IPS-15b (cell line): ENCODE measurements around the gene PRSS53.
A peak's percentile ranks its signal among the peaks of the same experiment; 100 is the strongest.

Experiments
- H3K27me3 ChIP-seq: one replicate; pipeline ENCODE4 v1.6.1; 2013; ENCODE audit warnings: low read length; ENCODE audit not compliant: control insufficient read depth, insufficient read depth
- H3K36me3 ChIP-seq: one replicate; pipeline ENCODE4 v1.6.1; 2013; ENCODE audit warnings: low read length; ENCODE audit not compliant: control insufficient read depth, insufficient read depth
- H3K4me1 ChIP-seq: one replicate; pipeline ENCODE4 v1.6.1; 2013; ENCODE audit warnings: mild to moderate bottlenecking, low read length; ENCODE audit not compliant: control insufficient read depth, insufficient read depth
- H3K4me3 ChIP-seq: one replicate; pipeline ENCODE4 v1.5.1; 2013; ENCODE audit warnings: low read depth, low read length
- H3K9ac ChIP-seq: one replicate; pipeline ENCODE4 v1.6.1; 2013; ENCODE audit warnings: low read depth, mild to moderate bottlenecking, low read length
- H3K9me3 ChIP-seq: one replicate; pipeline ENCODE4 v1.6.1; 2013; ENCODE audit warnings: mild to moderate bottlenecking, low read length; ENCODE audit not compliant: control insufficient read depth, insufficient read depth

The PRSS53 gene

DNA sequence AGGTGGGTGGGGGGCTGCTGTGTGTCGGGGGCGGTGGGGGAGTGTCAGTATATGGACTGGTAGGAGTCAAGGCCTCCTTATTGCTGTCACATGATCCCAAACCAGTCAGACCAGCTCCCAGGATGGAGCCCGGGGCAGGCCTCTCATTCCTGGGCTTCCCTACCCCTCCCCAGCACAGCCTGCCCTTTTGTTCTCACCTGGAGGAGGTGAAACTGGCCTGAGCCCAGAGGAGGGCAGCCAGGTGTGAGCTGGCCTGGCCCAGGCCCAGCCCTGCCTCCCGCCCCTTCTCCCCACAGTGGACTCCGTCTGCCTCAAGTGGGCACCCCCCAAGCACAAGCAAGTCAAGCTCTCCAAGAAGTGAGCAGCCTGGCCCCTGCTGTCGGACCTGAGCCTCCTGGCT, 42.2 kb upstream of the PRSS53 start:
- no peaks in the 10 kb centered on the region for H3K27me3 ChIP-seq
- H3K4me3 ChIP-seq, result no peak overlapping the region
- H3K9me3 ChIP-seq, result no peaks in the 10 kb centered on the region
- H3K4me1 ChIP-seq, result peaks cover 5% of the 10 kb centered on the region
- H3K36me3 ChIP-seq, result peaks cover 53% of the 10 kb centered on the region
- no peak overlapping the region for H3K9ac ChIP-seq

DNA sequence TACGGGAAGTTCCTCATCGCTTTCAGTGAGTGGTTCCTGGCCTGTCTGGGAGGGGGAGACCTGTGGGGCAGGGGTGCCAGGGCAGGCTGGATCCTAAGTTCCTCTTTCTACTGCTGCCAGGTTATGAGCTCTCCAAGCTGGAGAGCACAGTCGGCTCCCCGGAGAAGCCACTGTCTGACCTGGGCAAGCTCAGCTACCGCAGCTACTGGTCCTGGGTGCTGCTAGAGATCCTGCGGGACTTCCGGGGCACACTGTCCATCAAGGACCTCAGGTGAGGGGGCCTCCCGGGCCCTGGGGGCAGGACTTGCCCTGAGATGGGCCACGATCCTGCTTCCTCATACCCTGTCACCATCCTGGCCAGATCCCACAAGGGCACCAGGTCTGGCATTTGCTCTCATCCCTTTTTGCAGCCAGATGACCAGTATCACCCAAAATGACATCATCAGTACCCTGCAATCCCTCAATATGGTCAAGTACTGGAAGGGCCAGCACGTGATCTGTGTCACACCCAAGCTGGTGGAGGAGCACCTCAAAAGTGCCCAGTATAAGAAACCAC, 41.7 kb upstream of the PRSS53 start:
- Histone ChIP-seq H3K9ac (no peak overlapping the region), H3K36me3 (peaks cover 53% of the 10 kb centered on the region), H3K4me1 (peaks cover 2% of the 10 kb centered on the region), H3K27me3 (no peaks in the 10 kb centered on the region), H3K9me3 (no peaks in the 10 kb centered on the region), H3K4me3 (no peak overlapping the region)

DNA sequence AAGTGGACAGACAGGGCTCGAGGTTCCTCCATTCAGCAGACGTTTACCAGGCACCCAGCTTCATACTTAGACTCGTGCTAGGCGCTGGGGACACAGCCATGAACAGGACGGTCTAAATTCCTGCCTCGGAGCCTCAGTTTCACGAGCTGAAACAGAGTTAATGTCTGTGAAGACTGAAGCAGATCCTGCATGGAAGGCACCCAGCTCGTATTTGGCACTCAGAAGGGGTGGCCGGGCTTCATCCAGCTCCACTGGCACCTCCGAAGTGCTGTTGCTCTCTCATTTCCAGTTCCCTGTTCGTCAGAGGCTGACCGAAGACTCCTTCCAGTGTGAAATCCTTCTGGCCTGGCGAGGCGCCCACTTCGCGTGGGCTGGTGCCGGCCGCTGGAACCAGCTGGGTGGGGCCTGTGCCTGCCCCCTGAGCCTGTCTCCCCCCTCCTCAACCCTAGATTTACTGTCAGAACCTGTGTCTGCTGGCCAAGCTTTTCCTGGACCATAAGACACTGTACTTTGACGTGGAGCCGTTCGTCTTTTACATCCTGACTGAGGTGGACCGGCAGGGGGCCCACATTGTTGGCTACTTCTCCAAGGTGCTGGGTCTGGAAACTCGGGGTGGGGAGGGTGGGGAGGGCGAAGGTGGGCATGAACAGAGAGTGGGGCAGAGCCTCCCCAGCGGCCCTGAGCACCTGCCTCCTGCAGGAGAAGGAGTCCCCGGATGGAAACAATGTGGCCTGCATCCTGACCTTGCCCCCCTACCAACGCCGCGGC, 41.0 kb upstream of the PRSS53 start:
- peaks cover 2% of the 10 kb centered on the region for H3K4me1 ChIP-seq
- H3K9me3 ChIP-seq, result no peaks in the 10 kb centered on the region
- H3K9ac ChIP-seq, result no peak overlapping the region
- H3K4me3 ChIP-seq, result no peak overlapping the region
- no peaks in the 10 kb centered on the region for H3K27me3 ChIP-seq
- H3K36me3 ChIP-seq, result peaks cover 53% of the 10 kb centered on the region

DNA sequence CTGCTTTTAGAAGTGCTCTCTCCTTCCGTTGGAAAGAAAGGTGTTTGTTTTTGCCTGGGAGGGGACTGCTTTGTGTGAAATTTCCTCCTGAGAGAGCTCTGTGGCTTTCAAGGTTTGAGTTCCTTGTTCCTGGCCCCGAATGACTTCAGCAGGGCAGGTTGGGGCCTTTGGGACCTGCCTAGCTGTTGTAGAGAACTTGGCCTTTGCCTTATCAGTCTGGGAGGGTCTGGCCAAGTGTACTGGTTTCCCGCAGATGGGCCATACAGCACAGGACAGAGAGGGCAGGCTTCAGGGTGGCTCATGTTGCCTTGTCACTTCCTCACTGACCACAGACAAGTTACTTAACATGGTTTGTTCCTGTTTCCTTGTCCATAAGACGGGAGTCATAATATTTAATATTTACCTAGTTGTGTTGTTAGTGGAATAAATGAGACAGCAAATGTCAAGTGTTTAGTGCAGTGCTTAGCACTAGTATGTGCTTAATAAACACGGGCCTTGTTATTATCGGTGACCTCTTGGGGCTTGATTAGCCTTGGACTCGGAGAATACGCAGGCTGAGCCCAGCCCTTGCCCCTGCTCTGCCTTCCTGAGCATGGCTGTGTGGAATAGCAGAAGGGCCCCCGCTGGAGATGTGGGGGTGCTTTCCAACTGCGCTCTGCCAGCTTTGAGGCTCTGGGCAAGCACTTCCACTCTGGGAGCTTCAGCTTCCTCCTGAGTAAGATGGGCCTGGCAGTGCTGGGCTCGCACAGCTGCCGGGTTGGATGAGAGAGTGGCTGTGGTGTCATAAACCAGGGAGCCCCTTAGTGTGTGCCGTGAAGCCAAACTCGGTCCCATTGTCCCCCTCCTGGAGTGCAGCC, 40.2 kb upstream of the PRSS53 start:
- Histone ChIP-seq H3K9me3 (no peaks in the 10 kb centered on the region), H3K36me3 (peaks cover 53% of the 10 kb centered on the region), H3K4me1 (peaks cover 2% of the 10 kb centered on the region), H3K27me3 (no peaks in the 10 kb centered on the region), H3K4me3 (no peak overlapping the region), H3K9ac (no peak overlapping the region)

DNA sequence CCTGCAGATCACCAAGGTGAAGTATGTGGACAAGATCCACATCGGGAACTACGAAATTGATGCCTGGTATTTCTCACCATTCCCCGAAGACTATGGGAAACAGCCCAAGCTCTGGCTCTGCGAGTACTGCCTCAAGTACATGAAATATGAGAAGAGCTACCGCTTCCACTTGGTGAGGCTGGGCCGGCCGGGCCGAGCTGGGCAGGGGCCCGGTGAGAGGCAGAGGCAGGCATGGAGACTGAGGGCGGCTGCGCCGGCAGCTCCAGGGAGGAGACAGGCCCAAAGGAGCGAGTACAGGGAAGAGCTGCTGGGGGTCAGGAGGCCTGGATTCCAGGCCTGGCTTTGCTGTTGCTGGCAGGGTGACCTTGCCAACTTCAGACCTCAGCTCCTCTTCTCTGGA, 38.4 kb upstream of the PRSS53 start:
- Histone ChIP-seq H3K9ac (no peak overlapping the region), H3K4me3 (no peak overlapping the region), H3K4me1 (no peaks in the 10 kb centered on the region), H3K27me3 (no peaks in the 10 kb centered on the region), H3K36me3 (peaks cover 41% of the 10 kb centered on the region), H3K9me3 (no peaks in the 10 kb centered on the region)

DNA sequence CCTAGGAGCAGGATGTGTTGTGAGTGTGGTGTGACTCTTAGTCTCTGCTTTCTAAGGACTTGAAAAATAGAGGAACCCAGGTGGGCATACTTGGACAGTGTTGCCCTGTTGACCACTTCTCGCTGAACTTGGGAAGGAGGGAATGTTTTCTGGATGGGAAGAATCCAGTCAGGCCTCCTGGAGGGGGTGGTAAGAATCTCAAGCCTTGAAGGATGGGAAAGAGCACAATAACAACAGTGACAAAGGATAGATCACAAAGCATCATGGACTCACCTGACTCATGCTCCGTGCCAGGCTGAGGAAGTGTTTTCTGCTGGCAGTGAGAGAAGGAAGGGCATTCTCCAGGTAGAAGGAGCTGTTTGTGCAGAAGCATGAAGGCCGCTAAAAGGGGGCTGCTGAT, 37.1 kb upstream of the PRSS53 start:
- Histone ChIP-seq H3K27me3 (no peaks in the 10 kb centered on the region), H3K9ac (no peak overlapping the region), H3K9me3 (no peaks in the 10 kb centered on the region), H3K36me3 (peaks cover 30% of the 10 kb centered on the region), H3K4me3 (no peak overlapping the region), H3K4me1 (no peaks in the 10 kb centered on the region)

DNA sequence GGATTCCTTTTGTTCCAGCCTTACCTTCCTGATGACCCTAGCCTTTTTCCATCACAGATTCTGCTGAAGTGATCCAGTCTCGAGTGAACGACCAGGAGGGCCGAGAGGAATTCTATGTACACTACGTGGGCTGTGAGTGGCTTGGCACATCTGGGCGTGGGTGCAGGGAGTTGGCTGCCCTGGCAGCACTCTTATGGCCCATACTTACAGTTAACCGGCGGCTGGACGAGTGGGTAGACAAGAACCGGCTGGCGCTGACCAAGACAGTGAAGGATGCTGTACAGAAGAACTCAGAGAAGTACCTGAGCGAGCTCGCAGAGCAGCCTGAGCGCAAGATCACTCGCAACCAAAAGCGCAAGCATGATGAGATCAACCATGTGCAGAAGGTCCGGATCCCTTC, 31.4 kb upstream of the PRSS53 start:
- Histone ChIP-seq H3K36me3 (peaks cover 12% of the 10 kb centered on the region), H3K4me1 (no peaks in the 10 kb centered on the region), H3K9me3 (no peaks in the 10 kb centered on the region), H3K9ac (no peak overlapping the region), H3K4me3 (no peak overlapping the region), H3K27me3 (no peaks in the 10 kb centered on the region)

DNA sequence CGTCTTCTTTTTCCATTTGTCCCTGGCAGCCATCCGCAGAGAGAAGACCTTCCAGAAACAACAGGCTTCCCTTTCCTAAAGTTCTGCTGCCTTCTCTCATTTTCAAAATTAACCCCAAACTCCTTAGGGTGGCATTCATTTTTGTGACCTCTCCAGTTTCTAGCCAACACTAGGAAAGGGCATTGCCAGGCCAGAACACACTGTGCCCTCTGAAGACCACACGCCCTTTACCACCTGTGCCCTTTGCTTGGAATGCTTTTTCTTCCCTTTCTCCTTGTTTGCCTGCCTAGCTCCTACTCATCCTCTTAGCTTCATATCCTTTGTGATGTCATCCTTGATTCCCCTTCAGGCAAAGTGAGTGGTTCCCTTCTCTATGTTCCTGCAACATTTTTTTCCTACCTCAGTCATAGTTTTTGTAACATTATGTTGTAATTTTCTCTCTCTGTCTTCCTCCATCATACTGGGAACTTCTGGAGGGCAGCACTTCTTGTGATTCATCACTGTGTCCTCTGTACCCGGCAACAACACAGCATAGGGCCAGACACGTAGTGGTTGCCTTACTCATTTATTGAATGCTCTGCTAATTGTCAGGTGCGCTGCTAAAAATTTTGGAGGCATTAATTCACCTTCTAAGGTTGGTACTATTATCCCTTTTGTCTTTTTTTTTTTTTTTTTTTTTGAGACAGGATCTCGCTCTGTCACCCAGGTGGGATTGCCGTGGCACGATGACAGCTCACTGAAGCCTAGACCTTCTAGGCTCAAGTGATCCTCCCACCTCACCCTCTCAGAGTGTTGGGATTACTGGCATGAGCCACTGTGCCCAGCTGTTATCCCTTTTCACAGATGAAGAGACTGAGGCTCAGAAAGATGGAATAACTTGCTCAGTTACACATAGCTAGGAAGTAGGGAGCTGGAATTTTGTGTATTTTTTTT, 29.7 kb upstream of the PRSS53 start:
- no peaks in the 10 kb centered on the region for H3K27me3 ChIP-seq
- peak overlapping the region; percentile 67 for H3K9ac ChIP-seq
- H3K4me1 ChIP-seq, result no peaks in the 10 kb centered on the region
- no peaks in the 10 kb centered on the region for H3K9me3 ChIP-seq
- peak overlapping the region; percentile 82 for H3K4me3 ChIP-seq
- H3K36me3 ChIP-seq, result peaks cover 12% of the 10 kb centered on the region

DNA sequence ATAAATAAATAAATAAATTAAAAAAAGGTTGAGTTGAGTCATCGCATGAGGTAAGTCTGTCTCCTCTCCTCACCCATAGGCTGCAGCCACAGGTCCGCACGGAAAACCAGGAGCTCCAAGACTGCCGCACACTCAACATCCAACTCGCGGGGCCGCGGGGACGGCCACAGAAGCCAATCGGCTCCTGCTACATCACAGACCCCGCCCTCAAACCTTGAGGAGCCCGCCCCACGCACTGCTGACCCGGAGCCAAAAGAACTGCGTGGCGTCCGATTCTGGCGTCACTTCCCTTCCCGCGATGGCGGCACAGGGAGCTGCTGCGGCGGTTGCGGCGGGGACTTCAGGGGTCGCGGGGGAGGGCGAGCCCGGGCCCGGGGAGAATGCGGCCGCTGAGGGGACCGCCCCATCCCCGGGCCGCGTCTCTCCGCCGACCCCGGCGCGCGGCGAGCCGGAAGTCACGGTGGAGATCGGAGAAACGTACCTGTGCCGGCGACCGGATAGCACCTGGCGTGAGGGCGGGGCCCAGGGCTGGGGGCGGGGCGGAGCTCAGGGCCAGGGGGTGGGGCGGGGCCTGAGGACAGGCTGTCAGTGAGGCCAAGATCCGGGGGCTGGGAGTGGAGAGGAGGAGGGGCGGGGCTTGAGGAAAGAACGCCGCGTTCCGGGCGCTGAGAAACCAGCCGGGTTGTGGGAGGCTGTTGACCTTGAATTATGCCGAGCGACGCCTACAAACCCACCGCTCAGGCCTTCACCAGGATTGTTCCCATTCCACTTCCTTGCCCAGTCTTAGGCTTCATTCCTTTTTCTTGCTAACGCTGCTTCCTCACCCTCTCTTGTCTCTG, 28.9 kb upstream of the PRSS53 start, which contains the start of gene KAT8:
Gene KAT8, plus strand, starts transcription at position 281 of the 839 bp plus-strand sequence. Its CDS starts 18 bp downstream, at position 299.
- Histone ChIP-seq H3K4me1 (no peaks in the 10 kb centered on the region), H3K9ac (peak within 1 kb of the TSS; percentile 67), H3K4me3 (peak within 1 kb of the TSS; percentile 82), H3K36me3 (peaks cover 12% of the 10 kb centered on the region), H3K27me3 (no peaks in the 10 kb centered on the region), H3K9me3 (no peaks in the 10 kb centered on the region)

DNA sequence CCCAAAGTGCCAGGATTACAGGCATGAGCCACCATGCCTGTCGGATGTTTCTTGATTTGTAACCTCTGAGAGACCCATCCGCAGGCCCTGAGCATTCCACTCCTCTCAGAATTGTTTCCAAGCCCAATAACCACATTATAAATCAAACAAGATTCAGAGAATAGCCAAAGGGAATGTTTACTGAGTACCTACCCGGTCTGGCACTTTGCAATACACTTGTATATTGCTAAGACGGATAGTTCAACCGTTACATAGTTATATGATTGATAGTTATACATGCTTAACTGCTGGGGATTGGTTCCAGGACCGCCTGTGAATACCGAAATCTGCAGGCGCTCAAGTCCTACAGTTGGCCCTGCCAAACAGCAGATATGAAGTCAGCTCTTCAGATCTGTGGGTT, 25.7 kb upstream of the PRSS53 start:
- H3K27me3 ChIP-seq, result no peaks in the 10 kb centered on the region
- H3K9ac ChIP-seq, result no peak overlapping the region
- H3K4me3 ChIP-seq, result no peak overlapping the region
- H3K4me1 ChIP-seq, result no peaks in the 10 kb centered on the region
- H3K36me3 ChIP-seq, result peaks cover 22% of the 10 kb centered on the region
- no peaks in the 10 kb centered on the region for H3K9me3 ChIP-seq
